GM21381 (cell line): ENCODE results near the gene MS4A1.
"Not testable (repeated sequence)": the region's sequence is repeated elsewhere in the genome, so short reads cannot be mapped to it uniquely, and the experiment has no call there.

Source experiments
- ATAC-seq: cut with Tn5 transposase; IDR thresholded peaks from one replicate; pipeline ENCODE4 v1.9.1; 2021; ENCODE audit warnings: mild to moderate bottlenecking, moderate library complexity; ENCODE audit not compliant: unreplicated experiment

MS4A1 gene

GRCh38 chr11:60500276-60500910, 44.7 kb downstream of the MS4A1 start:
- no peak for ATAC-seq

GRCh38 chr11:60502221-60502775, 46.7 kb downstream of the MS4A1 start:
- ATAC-seq: no peak

GRCh38 chr11:60504219-60504905, 48.7 kb downstream of the MS4A1 start:
- ATAC-seq: no peak

- ATAC-seq: not testable (repeated sequence)
Observed at GRCh38 chr11:60509609-60510008, 54.0 kb downstream of the MS4A1 start.

DNA sequence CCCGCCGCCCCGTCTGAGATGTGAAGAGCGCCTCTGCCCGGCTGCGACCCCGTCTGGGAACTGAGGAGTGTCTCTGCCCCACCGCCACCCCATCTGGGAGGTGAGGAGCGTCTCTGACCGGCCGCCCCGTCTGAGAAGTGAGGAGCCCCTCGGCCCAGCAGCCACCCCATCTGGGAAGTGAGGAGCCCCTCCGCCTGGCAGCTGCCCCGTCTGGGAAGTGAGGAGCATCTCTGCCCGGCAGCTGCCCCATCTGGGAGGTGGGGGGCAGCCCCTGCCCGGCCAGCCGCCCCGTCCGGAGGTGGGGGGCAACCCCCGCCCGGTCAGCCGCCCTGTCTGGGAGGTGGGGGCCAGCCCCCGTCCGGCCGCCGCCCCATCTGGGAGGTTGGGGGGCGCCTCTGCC, 54.6 kb downstream of the MS4A1 start:
- ATAC-seq: not testable (repeated sequence)

DNA sequence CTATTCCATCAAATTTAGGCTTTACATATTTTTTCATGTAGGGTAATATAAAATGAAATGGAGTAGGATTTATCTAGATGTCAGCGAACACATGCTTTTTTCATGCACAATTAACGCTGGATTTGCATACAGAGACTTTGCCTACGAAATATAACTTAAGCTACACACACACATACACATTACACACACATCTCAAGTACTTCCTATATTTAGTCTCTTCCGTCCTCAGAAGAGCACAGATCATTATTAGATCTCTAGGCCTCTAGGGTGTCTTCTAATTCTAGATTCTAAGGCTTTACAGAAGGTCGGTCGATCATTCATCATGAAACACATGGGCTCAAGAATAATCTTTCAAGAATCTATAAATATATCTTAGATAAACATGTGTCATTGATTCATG, 55.7 kb downstream of the MS4A1 start:
- no peak for ATAC-seq

- ATAC-seq: no peak
Observed at GRCh38 chr11:60512651-60513225, 57.1 kb downstream of the MS4A1 start.

GRCh38 chr11:60513496-60514460, 58.1 kb downstream of the MS4A1 start:
- ATAC-seq: no peak

DNA sequence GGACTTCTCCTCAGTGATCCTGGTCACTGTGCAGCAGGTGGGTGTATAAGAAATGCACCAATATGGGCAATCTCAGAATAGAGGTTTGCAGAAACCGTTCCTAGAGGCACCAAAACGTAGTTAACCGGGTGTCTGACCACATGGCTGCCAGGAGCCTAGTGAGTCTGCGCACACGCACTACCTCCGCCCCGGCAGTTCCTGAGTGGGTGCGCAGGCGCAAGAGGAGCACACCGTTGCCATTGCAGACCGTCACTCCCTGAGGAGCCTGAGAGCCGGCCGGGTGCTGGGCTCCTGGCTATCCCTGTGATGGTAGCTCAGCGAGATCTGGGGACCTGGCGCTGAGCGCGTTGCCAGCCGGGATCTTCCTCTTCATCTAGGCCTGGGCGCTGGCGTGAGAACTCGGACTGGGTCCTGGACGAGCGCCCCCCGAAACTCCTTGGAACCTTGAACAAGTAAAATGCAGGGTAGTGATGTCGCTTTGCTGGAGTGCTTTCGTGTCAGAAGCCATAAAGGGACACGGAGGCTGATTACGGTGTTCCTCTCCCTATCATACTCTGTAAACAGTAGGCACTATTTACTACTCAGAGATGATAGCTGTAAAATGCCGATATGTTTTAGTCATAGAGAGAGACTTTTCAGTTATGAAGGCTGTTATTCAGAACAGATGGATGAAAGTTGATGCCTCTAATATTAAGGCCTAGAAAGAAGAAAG, 59.7 kb downstream of the MS4A1 start, which contains the start of gene MS4A13:
Gene MS4A13 (plus strand): TSS at position 249 of the 712 bp plus-strand sequence. CDS start 2,692 bp downstream, outside the sequence.
- no peak for ATAC-seq
